Endometrial microvascular endothelial cells (primary cell): ENCODE measurements around the gene LAMA2. TPM values are rescaled to one million over a fixed set of nuclear protein-coding genes. Genes with fewer than 3 reads are reported as not detected.

Source experiments
- in situ Hi-C: cut with HindIII; loops from 2 replicates; pipeline ENCODE4 v1.10.0; 2017; ENCODE audit warnings: low sequenced_read_pairs, low pct_unique_long_range_greater_than_20kb; ENCODE audit errors: inconsistent ontology term
- total RNA-seq: library from RNA; depleted of rRNA; stranded (reverse); fragments of >200 nt; gene quantifications from one replicate; pipeline ENCODE4 v1.2.3, GENCODE V29; 2015; ENCODE audit errors: inconsistent ontology term

The LAMA2 gene
- total RNA-seq, 1 donor from 2014 or later = 0.19 TPM

DNA sequence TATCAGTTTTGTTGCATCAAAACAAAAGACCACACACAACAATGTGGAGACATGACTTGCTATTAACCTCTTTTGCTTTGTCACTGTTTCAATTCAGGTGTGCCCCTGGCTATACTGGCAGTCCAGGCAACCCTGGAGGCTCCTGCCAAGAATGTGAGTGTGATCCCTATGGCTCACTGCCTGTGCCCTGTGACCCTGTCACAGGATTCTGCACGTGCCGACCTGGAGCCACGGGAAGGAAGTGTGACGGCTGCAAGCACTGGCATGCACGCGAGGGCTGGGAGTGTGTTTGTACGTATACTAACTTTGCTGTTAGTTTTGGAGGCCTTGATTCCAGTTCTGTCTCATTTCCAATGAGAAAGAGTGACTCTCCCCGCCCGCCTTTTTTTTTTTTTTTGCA lies 470.1 kb downstream of the LAMA2 start:
- in situ Hi-C loops = no loop called here

- in situ Hi-C loops = no loop called here
Measured at GRCh38 chr6:129356129-129356528, 473.2 kb downstream of the LAMA2 start.

DNA sequence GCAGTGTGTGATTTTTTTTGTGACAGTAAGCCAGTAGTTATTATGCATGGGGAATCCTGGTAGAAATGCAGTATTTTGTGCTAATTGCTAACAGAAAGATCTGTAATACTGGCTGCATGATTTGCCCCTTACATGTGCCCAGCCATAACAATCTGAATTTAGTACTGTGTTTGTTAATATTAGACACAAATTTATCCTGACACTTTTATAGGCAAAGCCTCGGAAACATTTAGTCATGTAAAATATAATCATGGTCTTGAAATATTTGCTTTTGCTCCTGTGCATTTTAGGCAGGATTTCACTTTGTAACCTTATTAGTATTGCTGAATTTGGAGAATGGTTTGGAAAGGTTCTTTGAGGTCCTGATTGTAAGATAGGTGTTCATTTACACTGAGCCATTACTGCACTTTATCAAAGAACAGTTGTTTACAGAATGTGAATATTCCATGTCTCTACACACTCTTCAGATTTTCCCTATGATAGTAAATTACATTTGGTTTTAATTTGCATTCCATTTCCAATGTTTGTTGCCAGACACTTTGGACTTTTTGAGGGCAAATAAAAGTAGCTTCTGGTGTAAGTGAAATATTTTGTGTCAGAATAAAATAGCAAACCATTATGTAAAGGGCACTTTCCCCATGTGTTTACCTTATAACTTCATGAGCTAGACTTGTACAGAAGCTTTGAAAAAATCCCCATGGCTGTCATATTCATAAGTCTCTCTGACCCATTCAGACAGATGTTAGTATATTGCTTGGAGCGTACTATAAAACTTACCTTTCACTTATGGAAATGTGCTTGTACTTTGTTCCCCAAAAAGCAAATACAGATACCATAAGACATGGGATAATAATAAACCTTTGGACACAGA lies 477.1 kb downstream of the LAMA2 start:
- in situ Hi-C loops = no loop called here

GRCh38 chr6:129360682-129360955 lies 477.7 kb downstream of the LAMA2 start:
- in situ Hi-C loops = no loop called here

GRCh38 chr6:129364037-129364436 lies 481.1 kb downstream of the LAMA2 start:
- in situ Hi-C loops = no loop called here

GRCh38 chr6:129364767-129365166 lies 481.8 kb downstream of the LAMA2 start:
- in situ Hi-C loops = no loop called here

- in situ Hi-C loops = no loop called here
Measured at GRCh38 chr6:129368076-129368475, 485.1 kb downstream of the LAMA2 start.

DNA sequence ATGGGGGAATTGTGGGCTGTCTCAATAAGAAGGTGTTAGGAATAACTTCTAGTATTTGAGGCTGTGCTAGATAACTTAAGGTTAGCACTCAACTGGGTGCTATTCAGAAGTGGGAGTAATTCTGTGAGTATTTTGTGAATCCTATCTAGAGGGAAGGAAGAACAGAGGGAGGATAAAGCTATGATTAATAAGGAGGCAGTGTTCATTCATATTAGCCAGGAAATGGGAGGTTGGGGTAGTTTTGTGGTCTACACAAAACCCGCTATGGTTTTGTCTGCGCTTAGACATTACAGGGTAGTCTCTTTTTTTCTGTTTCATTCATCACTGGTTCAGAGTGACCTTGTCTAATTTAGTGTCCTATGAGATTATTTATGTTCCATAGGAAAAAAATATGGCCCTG lies 486.0 kb downstream of the LAMA2 start:
- in situ Hi-C loops = no loop called here

DNA sequence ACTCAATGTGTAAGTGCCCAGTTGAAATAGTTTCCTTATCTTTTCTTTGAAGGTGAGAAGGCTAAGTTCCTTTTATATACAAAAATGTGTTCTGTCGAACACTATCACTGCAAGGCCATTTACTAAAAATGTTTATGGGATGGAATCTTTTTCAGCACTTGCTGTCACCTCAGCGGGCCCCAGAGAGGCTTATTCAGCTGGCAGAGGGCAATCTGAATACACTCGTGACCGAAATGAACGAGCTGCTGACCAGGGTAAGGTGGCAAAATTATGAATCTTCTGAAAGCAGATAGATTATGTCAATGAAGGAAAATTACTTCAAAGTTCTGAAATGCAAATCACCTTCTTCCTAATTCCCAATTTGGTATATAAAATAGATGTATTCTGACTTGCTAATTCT lies 486.8 kb downstream of the LAMA2 start:
- in situ Hi-C loops = no loop called here

DNA sequence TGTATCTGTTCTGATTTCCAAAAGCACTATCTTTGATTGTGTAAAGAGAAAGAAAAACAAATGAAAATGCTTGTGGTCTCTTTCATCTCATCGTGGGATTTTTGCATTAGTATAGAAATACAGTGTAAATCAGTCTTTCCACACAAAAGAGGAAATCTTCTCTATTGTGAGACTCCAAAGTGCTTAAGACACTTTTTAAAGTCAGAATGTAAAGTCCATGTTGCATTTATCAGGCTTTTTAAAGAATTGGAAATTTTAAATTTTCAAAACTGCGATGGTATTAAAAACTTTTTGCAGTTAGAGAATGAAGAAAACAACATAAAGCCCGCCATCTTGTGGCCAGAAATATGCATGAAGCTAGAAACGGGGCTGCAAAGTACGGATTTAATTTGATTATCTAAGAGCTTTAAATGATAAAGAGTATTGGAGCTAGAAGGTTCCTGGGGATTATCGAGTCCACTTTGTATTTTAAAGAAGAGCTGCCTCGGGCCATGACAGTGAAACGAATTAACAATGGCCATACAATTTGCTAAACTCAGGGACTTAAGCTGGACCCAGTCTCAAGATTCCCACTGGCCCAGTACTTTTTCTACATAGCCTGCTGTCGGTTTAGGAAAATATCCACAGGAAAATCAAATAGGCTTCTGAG lies 487.5 kb downstream of the LAMA2 start:
- in situ Hi-C loops = no loop called here

- in situ Hi-C loops = no loop called here
Measured at GRCh38 chr6:129381885-129382284, 498.9 kb downstream of the LAMA2 start.

DNA sequence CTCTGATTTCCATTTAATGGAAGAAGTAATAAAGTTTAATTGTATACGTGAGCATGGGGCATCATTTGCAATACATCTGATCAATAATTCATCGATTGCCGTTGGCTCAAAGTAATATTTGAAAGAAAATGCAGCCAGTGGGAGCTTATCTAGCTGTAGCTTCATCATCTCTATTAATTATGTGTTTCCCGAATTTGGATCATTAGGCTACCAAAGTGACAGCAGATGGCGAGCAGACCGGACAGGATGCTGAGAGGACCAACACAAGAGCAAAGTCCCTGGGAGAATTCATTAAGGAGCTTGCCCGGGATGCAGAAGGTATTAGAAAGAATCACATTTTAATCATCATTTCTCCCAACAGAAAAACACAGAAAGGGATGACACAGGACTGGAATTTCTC lies 500.0 kb downstream of the LAMA2 start:
- in situ Hi-C loops = no loop called here

GRCh38 chr6:129385117-129385516 lies 502.2 kb downstream of the LAMA2 start:
- in situ Hi-C loops = no loop called here

DNA sequence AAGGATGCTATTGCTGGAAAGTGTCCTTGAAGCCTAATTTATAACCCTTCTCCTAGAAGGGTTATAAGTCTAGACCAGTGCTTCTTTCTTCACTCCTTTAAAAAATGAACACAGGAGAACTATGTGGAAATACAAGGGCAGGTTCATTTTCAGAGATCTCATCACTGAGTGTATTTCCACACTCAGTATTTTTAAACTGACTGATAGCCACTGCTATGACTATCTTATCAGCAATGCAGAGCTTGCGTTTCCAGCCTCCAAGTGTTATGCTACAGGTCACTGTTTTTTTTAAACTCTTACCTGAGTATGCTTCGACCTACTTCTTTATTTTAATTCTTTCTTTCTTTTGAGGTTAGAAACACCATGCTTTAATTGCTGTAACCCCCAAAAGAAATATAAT lies 508.0 kb downstream of the LAMA2 start:
- in situ Hi-C loops = no loop called here

DNA sequence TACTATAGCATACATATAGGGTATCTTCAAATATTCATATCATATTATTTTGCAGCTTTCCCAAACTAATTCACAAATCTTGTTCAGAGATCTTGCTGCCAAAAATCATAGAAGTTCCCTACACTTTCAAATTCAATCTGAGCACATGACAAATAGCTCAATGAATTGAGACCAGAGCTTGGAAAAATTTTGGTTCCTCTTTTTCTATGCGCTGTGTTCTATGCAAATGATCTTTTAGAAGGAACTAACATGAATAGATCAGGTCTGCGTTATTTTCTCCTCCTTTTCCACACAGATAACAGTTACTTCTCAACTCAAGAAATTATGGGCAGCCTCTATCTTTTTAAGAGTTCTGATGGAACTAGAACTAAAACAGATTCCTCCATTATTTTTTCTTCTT lies 510.7 kb downstream of the LAMA2 start:
- in situ Hi-C loops = no loop called here

DNA sequence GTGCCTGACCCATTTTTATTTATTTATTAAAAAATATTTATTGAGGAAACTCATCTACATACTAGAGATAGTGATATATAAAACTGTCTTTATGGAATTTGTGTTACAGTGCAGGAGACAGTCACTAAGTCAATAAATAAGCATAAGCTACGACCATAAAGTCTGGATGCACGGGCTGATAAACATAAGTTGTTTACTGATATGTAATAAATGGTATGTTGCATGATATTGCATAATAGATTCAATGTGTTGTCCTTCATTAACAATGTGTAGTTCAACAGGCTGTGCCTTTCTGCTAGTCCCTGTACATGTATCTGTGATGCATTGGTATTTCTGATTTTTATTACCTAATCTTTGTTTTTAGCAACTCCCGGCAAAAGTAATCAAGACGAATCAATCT lies 515.8 kb downstream of the LAMA2 start:
- in situ Hi-C loops = no loop called here

DNA sequence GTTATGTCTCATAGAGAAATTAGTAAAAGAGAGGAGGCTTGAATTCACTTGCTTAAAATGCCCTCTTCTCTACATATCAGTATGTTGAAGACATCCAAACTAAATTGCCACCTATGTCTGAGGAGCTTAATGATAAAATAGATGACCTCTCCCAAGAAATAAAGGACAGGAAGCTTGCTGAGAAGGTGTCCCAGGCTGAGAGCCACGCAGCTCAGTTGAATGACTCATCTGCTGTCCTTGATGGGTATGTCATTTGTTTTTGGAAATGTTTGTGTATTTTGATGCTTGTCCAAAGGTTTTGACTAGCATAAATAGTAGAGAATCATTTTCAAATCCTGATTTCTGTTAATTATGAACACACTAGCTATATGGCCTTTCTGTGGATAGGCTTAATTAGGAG lies 519.3 kb downstream of the LAMA2 start:
- in situ Hi-C loops = no loop called here

DNA sequence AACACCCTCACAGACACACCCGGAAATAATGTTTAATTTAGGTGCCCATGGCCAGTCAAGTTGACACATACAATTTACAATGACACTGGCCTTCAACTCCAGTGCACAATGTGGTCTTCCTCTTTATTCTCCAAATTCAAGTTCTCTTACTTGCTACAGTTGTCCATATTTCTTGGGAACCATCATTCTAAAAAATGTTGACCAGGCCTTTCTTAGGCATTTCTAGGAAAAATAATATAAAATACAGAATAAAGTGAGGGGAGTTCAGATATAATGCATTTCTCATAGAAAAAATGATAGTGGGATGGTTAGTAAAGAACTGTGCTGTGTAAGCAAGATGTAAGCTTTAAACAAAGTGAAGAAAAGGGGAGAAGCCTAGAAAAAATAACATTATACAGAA lies 528.2 kb downstream of the LAMA2 start:
- in situ Hi-C loops = no loop called here

DNA sequence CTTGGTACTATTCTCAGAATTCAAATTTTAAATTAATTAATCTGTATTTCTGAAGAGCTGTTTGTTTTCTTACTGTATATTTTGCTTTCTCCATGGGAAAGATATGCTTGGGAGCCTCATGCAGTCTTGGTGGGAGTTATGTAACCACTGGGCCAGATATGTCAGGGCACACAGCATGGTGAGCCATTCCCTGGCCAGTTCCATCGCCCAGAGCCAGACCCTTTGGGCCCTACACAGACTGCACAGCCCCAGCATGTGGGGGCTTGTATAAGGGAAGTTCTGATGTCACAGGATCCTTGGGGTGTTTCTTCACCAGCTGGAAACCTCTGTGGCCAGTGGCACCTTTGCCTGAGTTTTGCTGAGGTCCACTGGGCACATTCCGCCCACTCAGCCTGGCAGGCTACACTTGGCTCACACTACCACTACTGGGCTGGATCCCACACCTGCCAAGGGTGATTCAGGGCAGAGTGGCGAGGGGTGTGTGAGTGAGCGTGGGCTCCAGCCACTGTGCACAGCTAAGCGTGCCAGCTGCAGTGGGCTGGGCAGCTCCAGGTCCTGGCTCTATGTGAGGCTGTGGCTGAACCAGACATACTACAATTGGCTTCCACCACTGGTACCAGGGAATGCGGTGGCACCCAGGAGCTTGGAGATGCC lies 533.5 kb downstream of the LAMA2 start:
- in situ Hi-C loops = no loop called here

GRCh38 chr6:129417416-129418086 lies 534.6 kb downstream of the LAMA2 start:
- in situ Hi-C loops = no loop called here
